ENCODE data around the gene MTHFD1L. TPM values are rescaled to one million over a fixed set of nuclear protein-coding genes. Genes with fewer than 3 reads are reported as not detected.
"Not testable (repeated sequence)": the region's sequence is repeated elsewhere in the genome, so short reads cannot be mapped to it uniquely, and the experiment has no call there.

MTHFD1L gene
- polyA plus RNA-seq, 1 donor, result 26.9 TPM

DNA sequence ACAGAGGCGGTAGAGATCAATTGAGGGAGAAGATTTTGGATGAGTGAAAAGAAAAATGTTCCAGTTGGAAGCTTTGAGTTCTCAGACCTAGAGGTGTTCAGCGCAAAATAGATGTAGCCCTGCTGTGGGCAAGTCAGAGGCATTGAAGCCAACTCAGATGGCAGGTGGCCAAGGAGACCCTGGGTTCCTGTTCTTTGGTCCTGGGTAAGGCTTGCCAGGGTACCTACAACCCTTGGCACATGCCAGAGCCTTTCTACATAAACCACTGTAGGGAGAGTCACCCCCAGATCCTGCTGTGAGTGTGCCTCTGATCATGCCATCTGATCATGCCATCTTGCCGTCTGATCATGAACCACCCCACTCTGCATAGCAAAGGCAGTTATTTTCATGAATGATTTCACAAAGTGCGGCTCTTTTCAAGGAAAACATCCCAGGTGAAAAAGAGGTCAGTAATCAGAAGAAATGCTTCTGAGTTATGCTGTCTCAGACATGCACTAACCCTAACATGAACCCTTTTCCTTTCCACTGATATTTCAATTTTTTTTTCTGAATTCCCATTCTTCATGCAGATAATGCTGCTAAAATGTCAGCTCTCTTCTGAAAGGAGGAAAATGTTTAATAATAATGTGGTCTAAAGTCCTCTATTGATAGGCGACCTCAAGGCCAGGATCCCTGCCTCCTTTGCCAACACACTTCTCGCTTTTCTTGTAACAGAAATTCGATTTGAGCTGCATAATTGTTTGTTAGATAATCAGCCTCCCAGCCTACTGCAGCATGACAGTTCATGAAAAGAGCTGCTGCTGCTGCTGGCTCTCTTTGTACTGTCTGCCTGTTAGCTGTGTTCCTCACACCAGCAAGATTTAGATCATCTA lies 153.6 kb downstream of the MTHFD1L start:
- DNase-seq, result no peak

DNA sequence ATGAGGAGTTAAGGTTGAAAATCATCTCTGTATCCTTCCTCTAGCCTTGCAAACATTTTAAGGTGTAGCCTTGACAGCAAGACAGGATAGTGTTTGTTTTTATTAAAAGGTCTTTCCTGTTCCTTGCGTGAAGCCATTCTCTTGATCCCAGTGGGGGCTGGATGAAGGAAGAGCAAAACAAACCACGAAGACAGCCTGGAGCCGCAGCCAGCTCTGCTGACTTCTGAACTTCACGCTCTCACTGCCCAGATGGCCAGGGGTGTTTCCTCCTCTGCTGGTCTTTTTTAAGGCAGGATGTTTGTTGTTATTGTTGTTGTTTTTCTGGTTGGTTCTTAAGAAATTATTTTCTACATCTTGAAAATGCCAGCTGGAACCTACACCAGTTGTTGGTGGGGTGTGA lies 156.4 kb downstream of the MTHFD1L start:
- DNase-seq, result peak; percentile 48

DNA sequence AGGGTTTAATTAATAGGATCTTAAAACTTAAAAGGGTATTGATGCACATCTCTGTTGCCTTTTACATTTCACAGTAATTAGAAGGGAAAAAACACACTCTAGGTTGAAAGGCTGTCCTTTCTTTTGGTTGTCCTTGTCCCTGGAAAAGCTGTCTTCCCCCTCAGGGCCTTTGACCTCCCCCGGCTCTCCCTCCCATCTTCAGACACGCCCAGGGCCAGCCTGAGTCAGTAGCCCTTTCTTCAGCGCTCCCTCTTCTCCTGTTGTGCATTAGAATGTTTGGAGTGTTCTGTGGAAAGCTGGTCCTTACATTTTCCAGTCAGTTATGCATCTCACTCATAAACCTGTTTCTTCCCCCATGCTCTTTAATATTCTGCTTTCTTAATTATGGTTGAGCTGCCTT lies 157.0 kb downstream of the MTHFD1L start:
- no peak for DNase-seq

DNA sequence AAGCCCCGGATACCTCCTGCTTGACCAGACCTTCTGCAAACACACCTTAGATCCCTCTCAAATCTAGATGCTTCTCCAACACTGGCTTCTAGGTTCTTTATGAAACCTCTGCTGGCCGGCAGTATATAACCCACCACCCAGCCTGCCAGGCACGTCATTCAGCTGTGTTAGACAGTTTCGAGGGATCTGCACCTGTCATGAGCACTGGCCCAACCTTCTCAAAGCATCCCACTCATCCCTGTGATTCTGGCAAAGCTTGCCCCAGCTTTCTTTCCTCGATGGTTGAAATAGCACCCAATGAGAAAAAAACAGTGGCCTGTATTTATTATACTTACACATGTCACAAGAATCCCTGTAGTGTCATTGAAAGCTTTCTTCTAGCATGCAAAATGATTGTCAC lies 157.8 kb downstream of the MTHFD1L start:
- DNase-seq, result no peak

DNA sequence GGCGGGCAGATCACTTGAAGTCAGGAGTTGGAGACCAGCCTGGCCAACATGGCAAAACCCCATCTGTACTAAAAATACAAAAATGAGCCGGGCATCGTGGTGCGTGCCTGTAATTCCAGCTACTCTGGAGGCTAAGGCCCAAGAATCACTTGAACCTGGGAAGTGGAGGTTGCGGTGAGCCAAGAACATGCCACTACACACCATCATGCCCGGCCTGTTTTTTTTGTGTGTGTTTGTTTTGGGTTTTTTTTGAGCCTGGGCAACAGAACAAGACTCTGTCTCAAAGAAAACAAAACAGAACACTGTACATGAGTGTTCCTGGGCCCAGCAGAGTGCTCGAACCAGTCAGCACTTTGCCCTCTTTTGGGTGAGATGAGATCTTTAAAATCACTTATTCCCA lies 159.1 kb downstream of the MTHFD1L start:
- no peak for DNase-seq

DNA sequence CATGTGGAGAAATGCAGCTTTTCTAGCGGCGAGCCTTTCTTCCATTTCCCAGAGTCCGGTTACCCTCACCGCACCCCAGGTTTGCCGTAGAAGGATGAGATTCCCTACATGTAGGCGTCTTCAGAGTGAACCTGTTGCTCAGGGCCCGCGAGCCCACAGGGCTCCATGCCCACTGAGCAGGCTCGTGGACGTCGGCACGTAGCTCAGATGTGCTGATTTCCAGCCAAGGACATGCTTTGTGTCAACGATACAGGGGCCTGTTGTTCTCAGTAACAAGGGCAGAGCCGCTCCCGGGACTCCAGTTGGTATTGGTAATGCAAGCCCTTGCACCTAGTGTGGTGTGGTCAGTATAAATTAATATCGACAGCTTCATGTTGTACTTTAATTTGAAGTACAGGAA lies 159.6 kb downstream of the MTHFD1L start:
- no peak for DNase-seq

DNA sequence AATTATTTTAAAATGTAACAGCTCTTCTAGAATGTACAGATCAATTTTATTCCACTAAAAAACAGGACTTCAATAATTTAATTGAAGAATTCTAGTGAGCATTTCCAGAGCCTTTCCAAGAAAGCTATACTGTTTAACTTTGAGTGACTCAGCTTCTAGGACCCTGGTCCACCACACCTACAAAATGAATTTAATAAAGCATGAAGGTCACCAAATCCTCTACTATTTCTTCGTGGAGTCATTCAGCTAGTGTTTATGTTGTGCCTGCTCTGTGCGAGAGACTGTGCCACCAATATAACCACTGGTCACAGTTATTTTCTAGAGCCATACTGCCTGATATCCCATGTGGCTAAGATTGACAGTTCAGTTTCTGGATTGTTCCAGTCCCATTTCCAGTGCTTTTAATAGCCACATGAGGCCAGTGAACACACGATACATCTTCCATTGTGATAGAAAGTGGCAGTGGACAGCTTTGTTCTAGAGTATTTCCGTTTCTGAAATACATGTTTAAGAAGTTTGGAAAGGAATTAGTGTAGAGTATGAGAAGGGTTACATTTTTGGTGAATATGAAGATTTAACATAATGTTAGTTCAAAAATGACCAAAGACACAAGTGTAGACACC lies 160.7 kb downstream of the MTHFD1L start:
- DNase-seq, result no peak

DNA sequence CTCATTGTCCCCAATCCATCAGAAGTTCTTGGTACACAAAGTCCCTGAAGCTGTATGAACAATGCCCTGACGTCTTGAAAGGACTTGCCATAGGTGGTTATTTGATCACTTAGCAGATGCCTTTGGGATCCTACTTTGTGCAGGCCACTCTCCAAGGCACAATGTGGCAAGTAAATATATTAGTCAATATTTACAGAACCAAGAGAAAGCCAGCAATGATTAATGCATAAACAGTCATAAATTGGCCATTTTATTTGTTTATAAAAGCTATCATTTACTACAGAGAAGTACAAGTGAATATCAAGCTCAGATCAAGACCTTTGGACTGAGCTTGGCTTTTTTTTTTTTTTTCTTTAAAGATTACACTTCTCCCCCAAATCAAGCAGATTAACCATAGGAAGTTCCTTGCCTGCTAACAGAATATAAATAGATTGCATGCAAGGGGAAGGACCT lies 161.8 kb downstream of the MTHFD1L start:
- DNase-seq, result no peak

DNA sequence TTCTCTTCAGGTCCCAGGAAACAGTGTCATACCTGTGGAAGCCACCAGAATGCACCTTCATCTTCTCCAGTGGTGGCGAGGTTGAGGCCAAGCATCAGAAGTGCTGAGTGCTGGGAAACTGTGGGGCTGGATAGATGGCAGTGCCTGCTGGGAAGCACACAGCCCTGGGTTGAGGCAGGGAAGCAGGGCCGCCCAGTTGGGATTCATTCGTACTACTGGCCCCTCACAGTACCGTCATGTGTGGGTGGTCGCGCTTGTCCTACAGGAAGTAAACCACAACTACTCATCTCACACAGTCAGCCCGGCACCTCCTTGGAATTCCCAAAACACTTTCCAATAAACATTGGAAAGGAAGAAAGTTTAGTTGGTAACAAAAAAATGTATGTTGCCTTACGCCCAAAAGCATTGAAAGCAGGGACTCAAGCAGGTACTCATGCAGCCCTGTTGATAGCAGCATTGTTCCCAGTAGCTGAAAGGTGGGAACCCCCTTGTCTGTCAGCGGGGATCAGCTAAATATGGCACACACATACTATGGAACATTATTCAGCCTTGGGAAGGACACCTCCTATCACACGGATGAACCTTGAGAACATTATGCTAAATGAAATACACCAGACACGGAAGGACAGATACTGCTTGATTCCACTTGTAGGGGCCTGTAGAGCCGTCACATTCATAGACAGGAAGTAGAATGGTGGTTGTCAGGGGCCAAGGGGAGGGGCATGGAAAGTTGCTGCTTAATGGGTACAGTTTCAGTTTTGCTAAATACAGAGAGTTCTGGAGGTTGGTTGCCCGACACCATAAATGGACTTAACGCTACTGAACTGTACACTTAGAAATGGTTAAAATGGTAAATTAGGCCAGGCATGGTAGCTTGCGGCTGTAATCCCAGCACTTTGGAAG lies 162.7 kb downstream of the MTHFD1L start:
- no peak for DNase-seq

DNA sequence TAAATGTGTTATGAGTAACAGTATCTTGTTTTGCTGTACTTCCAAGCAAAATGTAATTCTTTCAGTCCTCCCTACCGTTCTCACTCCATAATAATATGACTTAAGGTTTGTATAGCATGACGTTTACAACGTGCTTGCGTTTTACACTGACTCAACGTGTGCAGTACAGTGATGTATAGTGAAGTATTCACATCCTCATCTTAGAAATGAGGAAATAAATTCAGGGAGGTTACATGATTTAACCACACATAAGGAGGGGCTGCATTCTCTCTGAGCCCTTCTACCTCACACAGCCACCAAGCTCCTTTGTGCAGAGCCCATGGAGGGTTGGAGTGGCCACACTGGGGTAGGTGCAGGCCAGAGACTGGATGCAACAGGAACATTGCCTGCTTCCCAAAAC lies 164.5 kb downstream of the MTHFD1L start:
- no peak for DNase-seq

DNA sequence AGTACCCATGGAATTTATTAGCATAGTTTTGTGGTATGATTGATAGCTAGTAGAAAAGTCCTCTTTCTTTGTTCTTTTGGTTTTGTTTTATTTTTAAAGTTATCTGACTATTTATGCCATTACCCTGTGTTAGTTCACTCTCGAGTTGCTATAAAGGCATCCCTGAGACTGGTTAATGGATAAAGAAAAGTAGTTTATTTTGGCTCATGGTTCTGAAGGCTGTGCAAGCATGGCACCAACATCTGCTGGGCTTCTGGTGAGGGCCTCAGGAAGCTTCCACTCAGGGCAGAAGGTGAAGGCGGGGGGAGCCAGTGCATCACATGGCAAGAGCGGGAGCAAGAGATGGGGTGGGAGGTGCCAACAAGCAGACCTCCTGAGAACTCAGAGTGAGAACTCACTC lies 166.5 kb downstream of the MTHFD1L start:
- DNase-seq, result no peak

DNA sequence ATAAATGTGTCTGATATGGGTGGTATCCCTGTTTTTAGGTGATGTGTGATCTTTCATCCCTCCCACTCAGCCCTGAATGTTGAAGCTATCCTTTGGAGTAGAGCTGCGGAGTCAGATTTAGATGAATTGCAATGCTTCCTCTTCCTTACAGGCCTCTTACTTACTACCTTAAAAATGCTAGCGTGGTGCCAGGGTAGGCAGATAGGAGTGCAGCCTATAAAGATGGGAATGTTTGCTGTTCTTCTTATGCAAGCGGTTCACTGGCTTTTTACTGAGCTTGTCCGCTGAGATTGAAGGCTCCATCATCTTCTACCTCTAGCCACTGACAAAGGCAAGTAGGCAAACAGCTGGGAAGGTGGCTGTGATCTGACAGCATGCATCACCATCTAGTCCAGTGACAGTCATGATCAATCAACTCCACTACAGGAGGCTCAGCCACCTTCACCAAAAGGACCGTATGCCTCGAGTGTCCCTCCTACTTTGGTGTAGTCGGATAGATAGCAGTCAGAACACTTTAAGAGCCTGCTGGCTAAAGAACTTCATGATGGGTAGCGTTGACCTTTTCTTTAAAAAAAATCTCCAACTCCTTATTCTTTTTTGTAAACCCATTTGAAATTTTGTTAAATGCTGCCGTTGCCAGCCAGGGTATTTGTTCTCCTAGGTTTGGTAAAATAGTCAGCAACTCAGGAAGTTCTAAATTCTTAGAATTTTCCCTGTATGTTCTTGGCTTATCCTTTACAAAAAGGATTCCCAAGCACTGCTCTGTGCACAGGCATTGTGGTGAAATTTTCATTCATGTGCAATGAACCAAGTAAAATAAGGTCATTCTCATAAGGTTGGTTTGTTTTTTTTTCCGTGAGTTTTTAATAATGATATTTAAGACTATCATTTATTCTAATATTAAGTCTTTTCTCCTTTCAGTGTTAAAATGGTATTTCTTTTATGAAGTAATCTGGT lies 169.6 kb downstream of the MTHFD1L start:
- DNase-seq, result no peak

DNA sequence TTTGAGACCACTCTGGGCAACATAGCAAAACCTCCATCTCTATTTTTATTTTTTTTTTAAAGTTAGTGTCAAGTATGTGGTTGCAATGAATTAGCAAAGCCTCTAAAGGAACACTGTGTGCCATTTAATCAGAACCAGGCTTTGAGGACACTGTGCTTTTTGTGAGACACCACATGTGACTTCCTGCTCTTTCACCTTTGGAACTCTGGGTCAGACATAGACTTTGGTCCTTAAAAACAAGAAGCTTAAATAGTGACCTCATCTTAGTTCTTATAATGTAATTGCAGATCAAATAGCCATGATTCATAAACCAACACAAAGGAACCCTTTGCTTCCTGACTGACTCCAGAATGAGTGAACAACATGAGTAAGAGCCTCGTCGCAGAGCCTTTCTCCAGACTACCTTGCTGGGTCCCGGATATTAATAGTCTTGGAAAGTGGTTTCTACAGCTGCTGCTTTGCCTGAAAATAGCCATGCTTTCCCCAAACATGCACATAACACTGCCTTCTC lies 170.8 kb downstream of the MTHFD1L start:
- DNase-seq, result not testable (repeated sequence)

DNA sequence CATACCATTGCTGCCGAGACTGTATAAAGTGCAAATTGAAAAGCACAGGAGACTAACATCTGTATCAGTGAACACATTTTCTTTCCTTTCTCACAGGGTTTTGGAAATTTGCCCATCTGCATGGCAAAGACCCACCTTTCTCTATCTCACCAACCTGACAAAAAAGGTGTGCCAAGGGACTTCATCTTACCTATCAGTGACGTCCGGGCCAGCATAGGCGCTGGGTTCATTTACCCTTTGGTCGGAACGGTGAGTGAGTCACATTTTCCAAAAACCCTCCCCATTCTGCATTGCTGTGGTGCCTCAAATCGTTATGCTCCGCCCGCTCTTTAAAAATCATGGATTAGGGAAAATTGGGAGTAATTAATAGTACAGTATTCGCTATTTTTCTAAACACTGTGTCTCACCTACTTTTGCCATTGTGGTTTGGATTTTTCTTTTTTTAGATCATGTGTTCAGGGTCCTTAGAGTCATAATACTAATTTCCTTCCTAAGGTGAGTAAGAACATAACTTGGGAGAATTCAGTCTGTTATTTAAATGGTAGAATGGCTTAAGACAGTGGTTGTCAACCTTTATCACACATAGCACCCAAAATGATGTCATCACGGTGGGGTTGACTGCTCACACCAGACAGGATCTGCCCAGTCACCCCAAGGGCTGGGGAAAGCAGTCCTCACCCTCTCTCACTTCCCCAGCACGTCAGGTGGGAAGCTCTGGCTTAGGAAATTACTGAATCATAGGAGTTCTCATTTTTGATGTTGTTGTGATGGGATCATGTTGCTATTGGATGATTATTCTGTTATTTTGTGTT lies 171.6 kb downstream of the MTHFD1L start:
- no peak for DNase-seq

DNA sequence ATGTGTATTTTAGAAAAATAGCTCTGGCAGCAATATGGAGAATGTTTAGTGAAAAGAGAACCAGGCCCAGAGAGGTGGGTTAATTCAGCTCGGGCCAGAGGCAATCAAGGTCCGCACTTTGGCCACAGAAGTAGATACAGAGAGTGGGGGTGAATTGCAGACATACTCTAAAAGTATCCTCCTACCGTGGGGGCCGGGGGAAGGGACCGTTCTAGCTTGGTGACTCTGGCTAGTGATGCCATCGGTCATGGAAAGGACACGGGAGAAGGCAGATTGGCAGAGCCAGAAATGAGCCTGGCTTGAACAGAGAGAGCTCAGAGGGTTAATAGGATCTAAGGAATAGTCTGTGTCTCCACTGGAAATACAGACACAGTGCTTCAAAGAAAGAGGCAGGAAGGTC lies 173.1 kb downstream of the MTHFD1L start:
- DNase-seq, result no peak

DNA sequence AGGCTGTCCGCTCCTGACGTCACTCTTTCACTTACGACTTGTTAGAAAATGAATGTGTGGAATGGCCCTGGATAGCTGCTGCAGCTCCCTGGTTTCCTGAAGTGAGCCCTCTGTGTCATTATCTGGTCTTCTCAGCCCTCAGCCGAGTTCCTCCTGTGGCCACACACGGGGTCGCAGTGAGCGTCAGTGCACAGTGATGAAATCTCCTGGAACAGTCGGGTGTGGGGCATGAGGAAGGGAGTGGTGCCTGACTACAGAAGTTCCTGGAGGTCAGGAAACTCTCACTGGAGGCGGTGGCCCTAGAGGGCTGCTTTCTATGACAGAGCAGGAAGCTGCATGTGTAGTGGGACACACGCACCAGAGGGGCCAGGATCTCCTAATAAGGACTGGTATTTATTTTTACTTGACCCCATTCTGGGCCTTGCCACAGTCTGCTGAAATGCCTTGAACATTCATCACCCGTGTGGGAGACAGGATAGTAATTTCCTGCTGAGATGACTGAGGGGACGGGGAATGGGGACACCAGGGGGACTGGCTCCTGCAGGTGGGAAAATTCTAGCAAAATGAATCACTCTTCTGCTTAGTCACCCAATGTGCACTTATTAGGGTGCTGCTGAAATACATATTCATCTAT lies 175.5 kb downstream of the MTHFD1L start:
- DNase-seq, result peak; percentile 38

DNA sequence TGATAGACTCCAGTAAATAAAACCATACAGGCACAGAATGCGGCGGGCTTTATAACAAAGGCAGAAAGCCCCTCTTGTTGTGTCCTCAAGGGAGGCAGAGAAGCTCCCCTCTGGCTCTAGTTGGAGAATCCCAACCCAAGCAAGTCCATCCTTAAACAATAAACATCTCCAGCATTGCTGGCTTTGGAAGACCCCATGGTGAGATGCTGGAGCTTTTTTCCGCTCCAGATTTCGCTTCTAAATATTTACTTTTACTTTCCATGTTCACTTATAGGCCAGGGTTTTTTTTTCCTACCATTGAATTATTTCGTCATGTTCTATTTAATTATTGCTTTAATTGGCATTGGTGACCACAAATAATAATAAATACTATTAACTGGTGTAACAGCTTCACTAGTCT lies 176.2 kb downstream of the MTHFD1L start:
- no peak for DNase-seq

DNA sequence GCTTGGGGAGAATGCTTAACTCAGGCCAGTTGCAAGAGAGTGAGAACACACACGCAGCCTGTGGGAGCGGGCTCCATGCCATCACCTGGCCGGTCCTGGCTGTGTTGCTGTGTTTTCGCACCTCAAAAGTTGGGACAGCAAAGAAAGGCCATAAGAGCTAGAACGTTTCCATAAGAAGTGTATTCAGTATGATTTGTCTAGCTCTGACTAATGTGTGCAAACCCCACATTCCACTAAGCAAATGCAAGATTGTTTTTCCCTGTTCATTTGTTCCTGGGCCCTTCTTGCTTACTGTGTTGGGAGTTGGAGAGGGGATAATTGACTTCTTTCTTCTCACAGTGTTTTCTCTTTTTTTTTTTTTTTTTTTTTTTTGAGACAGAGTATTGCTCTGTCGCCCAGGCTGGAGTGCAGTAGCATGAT lies 177.4 kb downstream of the MTHFD1L start:
- peak; percentile 45 for DNase-seq

DNA sequence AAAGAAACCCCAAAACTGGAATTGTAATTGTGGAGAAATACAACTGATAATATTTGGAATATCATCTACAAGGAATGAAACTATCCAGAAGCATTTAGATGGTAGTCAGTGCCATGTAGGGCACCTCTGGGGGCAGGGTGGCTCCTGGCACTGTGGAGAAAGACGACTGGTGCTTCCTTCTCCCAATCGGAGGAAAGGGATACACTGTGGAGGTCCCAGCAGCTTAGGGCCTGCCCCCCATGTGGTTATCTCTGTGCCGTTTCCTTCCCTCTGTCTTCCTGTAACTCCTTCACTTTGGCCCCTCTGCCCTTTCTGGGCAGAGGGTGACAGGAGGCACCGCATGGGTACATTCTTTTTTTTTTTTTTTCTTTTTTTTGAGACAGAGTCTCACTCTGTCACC lies 178.4 kb downstream of the MTHFD1L start:
- no peak for DNase-seq
